Measurements from ENCODE around the gene CALHM6.

The CALHM6 gene

DNA sequence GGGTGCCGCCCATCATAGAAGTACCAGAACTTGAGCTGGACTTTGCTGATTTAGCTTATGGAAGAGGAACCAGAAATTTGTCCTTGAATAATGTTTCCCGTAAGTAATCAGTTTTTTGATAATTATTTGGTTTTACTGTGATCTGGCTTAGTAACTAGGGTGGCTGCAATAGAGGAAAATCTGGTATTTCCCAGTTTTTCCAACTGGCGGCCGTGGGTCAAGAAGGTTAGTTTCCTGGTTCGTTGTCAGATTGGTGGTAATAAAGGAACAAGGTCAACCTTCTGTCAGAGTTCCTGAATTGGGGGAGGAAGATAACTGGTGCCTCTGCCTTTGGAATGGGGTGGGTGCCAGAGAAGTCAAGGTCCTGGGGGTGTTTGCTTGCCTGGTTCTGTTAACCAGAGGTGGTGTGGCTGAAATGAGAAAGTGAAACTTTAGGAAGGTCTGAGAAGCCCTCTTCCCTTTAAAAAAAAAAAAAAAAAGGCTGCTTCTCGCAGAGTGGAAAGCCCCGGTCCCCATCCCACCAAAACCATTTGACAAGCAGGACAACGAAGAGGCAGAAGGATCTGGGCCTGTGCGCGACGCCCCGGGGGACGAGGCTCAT lies at the start of gene CALHM6:
TSS of gene CALHM6 (plus strand) at position 45 of the 601 bp plus-strand sequence. CDS start at position 600, 555 bp downstream.
- Mint-ChIP-seq H3K4me3 (peak within 1 kb of the TSS; percentile 79 to 89), H3K9me3 (no peaks in the 10 kb centered on the region), H3K27ac (peak within 1 kb of the TSS; percentile 93), H3K36me3 (no peaks in the 10 kb centered on the region), H3K27me3 (no peaks in the 10 kb centered on the region), H3K4me1 (peaks cover 19 to 42% of the 10 kb centered on the region in 2 donors)
- DNase-seq, result no peak
- ATAC-seq (replicated peaks), result peak; percentile 15 to 16

DNA sequence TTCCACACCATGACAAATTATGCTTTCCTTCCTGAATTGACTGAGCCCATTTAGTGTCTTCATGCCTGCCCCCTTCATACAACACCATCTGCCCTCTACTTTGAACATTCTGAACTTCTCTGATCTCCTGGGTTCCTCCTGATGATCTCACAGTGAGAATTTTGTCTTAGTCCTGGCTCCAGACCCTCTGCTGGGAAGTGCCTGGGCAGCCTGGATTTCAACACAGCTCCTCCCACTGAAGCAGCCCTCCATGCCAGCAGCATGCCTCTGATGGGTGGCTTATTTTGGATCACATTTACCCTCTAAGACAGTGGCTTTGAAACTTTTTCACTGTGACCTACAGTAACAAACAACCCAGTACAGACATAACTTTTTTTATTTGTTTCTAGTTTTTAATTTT lies 48.9 kb upstream of the CALHM6 start:
- ATAC-seq (replicated peaks) (no peak), DNase-seq (no peak)
- Mint-ChIP-seq H3K4me3 (no peak overlapping the region), H3K9me3 (no peaks in the 10 kb centered on the region), H3K36me3 (peaks cover 9 to 13% of the 10 kb centered on the region in 2 donors), H3K27ac (peak overlapping the region; percentile 52), H3K27me3 (no peaks in the 10 kb centered on the region), H3K4me1 (peaks cover 28 to 58% of the 10 kb centered on the region in 2 donors)

DNA sequence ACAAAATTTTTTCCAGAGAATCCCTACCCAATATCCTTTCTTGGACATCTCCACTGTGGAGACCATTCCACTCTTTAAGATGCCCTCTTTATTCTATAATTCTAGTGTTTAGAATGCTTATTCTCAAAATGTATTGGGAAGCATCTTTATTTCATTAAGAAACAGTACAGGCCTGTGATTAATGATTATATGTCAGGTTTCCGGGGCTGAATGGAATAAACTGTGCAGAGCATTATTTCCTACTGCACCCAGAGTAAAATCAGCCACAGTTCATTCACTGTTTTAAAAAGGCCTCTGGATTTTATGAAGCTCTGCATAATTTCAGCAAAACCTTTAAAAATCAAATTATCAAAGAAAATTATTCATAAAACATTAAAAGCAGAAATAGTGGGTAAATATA lies 47.8 kb upstream of the CALHM6 start:
- Mint-ChIP-seq H3K9me3 (no peaks in the 10 kb centered on the region), H3K27ac (no peak overlapping the region), H3K4me3 (no peak overlapping the region), H3K27me3 (no peaks in the 10 kb centered on the region), H3K36me3 (peaks cover 9 to 13% of the 10 kb centered on the region in 2 donors), H3K4me1 (peaks cover 27 to 47% of the 10 kb centered on the region in 2 donors)
- ATAC-seq (replicated peaks) (no peak), DNase-seq (no peak)

DNA sequence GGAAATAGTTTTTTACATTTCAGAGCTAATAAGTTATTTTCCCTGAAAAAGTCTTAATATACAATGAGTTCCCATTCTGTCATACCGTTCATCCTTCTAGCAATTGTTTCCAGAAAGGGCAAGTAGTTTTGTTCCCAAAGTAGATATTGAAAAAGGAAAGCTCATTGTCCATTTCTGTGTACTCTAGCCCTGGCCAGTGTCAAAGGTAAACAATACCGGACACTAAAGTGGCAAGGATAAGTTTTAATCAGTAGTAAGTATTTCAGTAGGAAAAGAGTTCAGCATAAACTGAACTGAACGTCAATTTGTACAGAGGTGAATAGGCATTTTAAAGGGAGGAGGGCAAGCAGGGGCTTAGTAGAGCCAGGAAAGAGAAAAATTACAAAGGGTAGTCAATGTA lies 43.5 kb upstream of the CALHM6 start:
- DNase-seq, result no peak
- no peak overlapping the region for H3K27ac Mint-ChIP-seq
- no peaks in the 10 kb centered on the region for H3K27me3 Mint-ChIP-seq
- H3K4me3 Mint-ChIP-seq, result no peak overlapping the region
- peaks cover 6 to 9% of the 10 kb centered on the region in 2 donors for H3K36me3 Mint-ChIP-seq
- no peaks in the 10 kb centered on the region for H3K9me3 Mint-ChIP-seq
- no peak for ATAC-seq (replicated peaks)
- H3K4me1 Mint-ChIP-seq, result peaks cover 10 to 18% of the 10 kb centered on the region in 2 donors

DNA sequence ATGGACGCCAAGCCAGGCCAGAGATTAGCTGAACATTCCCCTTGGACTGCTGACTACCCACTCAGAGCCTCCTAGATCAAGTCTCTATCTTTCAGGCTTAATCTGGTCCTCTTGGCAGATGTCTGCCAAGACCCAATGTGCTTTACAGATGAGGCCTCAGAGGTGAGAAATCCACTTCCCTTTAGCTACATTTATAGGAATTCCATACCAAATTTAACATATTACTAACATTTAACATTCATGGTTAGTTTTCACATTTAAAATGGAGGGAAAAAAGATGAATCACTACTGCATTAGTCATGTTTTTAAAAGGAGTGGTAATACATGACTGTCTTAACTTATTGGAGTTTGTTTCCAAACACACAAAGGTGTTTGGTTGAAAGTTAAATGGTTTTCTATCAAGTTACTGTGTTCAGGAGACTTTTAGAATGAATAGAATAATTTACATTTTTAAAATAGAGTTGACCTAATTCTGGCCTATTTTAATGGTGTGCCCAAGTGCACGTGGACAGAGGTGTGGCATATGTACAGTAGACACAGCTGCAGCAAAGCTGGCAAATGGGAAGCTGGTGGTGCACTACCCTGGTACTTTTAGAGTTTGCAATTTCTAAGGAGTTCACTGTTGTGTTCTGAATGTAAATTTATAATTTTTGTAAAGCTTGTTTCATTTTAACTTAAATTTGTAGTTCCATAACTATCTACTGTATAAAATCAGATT lies 41.9 kb upstream of the CALHM6 start:
- peaks cover 8 to 18% of the 10 kb centered on the region in 2 donors for H3K4me1 Mint-ChIP-seq
- no peak for DNase-seq
- no peak overlapping the region for H3K27ac Mint-ChIP-seq
- H3K9me3 Mint-ChIP-seq, result no peaks in the 10 kb centered on the region
- H3K36me3 Mint-ChIP-seq, result peaks cover 6 to 9% of the 10 kb centered on the region in 2 donors
- H3K4me3 Mint-ChIP-seq, result no peak overlapping the region
- H3K27me3 Mint-ChIP-seq, result no peaks in the 10 kb centered on the region
- ATAC-seq (replicated peaks), result no peak

DNA sequence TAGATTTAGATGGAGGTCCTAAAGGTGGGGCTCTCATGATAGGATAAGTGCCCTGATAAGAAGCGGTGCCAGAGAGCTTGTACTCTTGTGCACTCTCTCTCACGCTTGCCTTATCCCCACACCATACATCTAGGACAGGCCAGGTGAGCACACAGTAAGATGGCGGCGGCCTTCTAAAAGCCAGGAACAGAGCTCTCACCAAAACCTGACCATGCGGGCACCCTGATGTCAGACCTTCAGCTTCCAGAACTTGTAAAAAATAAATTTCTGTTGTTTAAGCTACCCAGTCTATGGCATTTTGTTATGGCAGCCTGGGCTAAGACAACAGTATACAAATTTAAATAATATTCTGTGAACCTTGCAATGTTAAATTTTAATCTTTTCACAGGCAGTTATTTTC lies 40.8 kb upstream of the CALHM6 start:
- Mint-ChIP-seq H3K4me1 (peaks cover 8 to 13% of the 10 kb centered on the region in 2 donors), H3K36me3 (peaks cover 3 to 4% of the 10 kb centered on the region in 2 donors), H3K9me3 (no peaks in the 10 kb centered on the region), H3K4me3 (no peak overlapping the region), H3K27ac (no peak overlapping the region), H3K27me3 (no peaks in the 10 kb centered on the region)
- no peak for DNase-seq
- ATAC-seq (replicated peaks), result no peak

DNA sequence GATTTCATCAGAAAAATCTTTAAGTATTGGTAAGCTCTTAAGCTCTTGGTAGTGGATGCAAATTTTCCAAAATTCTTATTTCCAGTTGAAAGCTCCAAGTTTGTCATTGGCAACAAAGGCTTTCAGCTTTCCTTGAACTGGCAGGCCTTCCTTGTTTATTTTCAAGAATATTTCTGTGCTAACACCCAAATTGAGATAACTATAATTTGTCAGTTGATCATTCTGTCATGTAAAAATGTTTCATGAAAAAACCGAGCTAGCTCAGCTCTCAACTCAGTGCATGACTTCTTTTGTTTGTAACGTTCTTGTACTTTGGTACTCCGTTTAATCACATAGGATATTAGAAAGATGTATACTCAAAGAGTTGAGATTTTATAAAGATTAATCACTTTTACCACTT lies 38.9 kb upstream of the CALHM6 start:
- H3K27me3 Mint-ChIP-seq, result no peaks in the 10 kb centered on the region
- H3K4me1 Mint-ChIP-seq, result peaks cover 5 to 8% of the 10 kb centered on the region in 2 donors
- no peak for ATAC-seq (replicated peaks)
- H3K27ac Mint-ChIP-seq, result no peak overlapping the region
- H3K9me3 Mint-ChIP-seq, result no peaks in the 10 kb centered on the region
- DNase-seq, result no peak
- no peak overlapping the region for H3K4me3 Mint-ChIP-seq
- peaks cover 0 to 7% of the 10 kb centered on the region in 2 donors for H3K36me3 Mint-ChIP-seq

DNA sequence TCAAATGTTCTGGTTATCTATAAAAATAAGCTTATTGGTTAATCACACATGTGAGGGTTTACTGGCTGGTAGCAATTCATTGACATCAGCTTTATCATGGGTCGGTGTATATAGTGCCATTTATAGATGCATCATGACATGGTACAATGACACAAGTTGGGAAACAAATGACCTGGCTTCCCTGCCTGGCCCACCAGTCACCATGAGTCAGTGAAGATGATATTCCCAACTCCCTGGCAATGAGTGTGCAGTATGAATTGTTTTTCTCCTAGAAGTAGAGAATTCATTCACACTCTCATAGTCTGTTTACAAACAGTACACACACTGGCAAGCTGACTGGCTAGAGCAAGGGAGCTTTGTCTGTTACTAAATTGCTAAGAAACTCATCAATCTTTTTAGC lies 37.2 kb upstream of the CALHM6 start:
- no peaks in the 10 kb centered on the region for H3K27me3 Mint-ChIP-seq
- no peak for DNase-seq
- H3K4me1 Mint-ChIP-seq, result peaks cover 0 to 2% of the 10 kb centered on the region in 2 donors
- ATAC-seq (replicated peaks), result no peak
- H3K9me3 Mint-ChIP-seq, result no peaks in the 10 kb centered on the region
- H3K36me3 Mint-ChIP-seq, result peaks cover 7 to 13% of the 10 kb centered on the region in 2 donors
- no peak overlapping the region for H3K27ac Mint-ChIP-seq
- H3K4me3 Mint-ChIP-seq, result no peak overlapping the region

DNA sequence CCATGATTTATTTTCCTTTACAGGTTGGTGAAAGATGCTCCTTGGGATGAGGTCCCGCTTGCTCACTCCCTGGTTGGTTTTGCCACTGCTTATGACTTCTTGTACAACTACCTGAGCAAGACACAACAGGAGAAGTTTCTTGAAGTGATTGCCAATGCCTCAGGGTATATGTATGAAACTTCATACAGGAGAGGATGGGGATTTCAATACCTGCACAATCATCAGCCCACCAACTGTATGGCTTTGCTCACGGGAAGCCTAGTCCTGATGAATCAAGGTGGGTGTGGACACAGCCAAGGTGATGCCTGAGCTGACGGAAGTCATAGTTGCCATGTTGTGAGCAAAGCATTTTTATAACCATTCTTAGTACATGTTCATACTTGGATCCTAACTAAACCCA lies 34.6 kb upstream of the CALHM6 start:
- Mint-ChIP-seq H3K9me3 (no peaks in the 10 kb centered on the region), H3K27me3 (no peaks in the 10 kb centered on the region), H3K36me3 (peaks cover 13 to 24% of the 10 kb centered on the region in 2 donors), H3K4me1 (no peaks in the 10 kb centered on the region), H3K4me3 (no peak overlapping the region), H3K27ac (no peak overlapping the region)
- ATAC-seq (replicated peaks), result no peak
- no peak for DNase-seq

DNA sequence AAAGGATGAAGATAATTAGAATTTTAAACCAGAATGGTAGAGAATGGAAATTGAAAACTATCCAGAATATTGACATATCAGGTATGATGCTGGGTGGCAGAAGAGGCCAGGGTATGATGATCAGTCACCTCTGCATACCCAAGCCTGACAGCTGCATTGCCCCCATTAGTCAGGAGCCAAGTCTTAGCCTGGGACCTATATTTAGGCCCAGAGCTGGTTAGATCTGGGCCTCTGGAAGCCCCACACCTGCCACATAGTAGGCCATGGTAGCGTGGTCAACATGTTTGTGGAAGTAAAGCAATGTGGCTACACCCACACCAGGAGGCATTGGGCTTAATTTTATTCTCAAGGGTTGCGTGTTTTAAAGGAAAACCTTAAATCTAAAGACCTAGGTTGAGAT lies 32.1 kb upstream of the CALHM6 start:
- Mint-ChIP-seq H3K4me1 (no peaks in the 10 kb centered on the region), H3K27me3 (no peaks in the 10 kb centered on the region), H3K27ac (no peak overlapping the region), H3K36me3 (peaks cover 19 to 29% of the 10 kb centered on the region in 2 donors), H3K4me3 (no peak overlapping the region), H3K9me3 (no peaks in the 10 kb centered on the region)
- ATAC-seq (replicated peaks) (no peak), DNase-seq (no peak)

- Mint-ChIP-seq H3K9me3 (no peaks in the 10 kb centered on the region), H3K36me3 (peaks cover 25 to 32% of the 10 kb centered on the region in 2 donors), H3K27ac (no peak overlapping the region), H3K27me3 (no peaks in the 10 kb centered on the region), H3K4me3 (no peak overlapping the region), H3K4me1 (peaks cover 0 to 5% of the 10 kb centered on the region in 2 donors)
- no peak for ATAC-seq (replicated peaks)
- no peak for DNase-seq
Measured at GRCh38 chr6:116430860-116431259, 30.3 kb upstream of the CALHM6 start.

DNA sequence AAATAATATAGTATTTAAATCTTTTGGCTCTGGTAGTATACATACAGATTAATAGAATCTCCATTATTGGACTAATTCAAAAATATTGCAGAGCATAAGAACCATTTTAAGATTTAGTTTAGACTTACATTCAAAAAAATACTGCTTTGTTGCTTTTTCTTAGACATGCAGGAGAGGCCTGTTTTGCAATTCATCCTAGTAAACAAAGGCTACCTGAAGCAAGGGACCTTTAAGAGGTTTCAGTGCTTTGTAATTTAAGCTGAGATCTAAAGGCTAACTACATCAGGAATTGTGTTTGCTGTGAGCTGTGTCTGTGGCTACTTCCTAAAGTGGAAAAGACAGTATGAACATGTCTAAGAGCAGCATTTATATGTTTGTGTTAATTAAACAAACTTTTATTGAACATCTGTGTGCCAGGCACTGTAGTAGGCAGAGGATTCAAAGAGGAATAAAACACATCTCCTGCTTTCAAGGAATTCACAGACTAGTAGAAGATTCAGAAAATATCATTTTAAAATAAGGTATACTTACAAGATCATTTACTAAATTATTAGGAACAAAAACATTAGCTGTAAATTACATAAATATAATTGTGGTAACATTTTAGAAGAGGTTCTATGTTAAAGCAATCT lies 29.1 kb upstream of the CALHM6 start:
- Mint-ChIP-seq H3K9me3 (no peaks in the 10 kb centered on the region), H3K4me3 (no peak overlapping the region), H3K27ac (no peak overlapping the region), H3K27me3 (no peaks in the 10 kb centered on the region), H3K4me1 (peaks cover 0 to 11% of the 10 kb centered on the region in 2 donors), H3K36me3 (peaks cover 24 to 40% of the 10 kb centered on the region in 2 donors)
- DNase-seq, result no peak
- ATAC-seq (replicated peaks), result no peak

DNA sequence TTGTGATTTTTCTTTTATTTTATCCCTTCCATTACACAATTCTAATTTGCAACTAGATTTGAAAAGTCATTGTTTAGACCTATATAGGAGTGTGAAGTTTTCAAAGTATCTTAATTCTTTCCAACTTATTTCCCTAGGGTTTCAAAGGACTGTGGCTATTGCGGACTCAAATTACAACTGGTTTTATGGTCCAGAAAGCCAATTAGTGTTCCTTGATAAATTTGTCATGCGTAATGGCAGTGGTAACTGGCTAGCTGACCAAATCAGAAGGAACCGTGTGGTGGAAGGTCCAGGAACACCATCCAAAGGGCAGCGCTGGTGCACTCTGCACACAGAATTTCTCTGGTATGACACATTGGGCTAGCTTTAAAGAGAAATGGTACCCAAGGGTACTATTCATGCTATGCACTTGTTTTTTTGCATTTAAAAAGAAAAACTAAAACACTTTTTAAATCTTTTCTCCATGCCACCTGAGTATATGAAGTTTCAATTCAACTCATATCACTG lies 27.9 kb upstream of the CALHM6 start:
- H3K27ac Mint-ChIP-seq, result no peak overlapping the region
- H3K4me1 Mint-ChIP-seq, result peaks cover 0 to 15% of the 10 kb centered on the region in 2 donors
- H3K9me3 Mint-ChIP-seq, result no peaks in the 10 kb centered on the region
- H3K36me3 Mint-ChIP-seq, result peaks cover 25 to 34% of the 10 kb centered on the region in 2 donors
- H3K4me3 Mint-ChIP-seq, result no peak overlapping the region
- no peak for DNase-seq
- ATAC-seq (replicated peaks), result no peak
- no peaks in the 10 kb centered on the region for H3K27me3 Mint-ChIP-seq

- Mint-ChIP-seq H3K27ac (no peak overlapping the region), H3K27me3 (no peaks in the 10 kb centered on the region), H3K9me3 (no peaks in the 10 kb centered on the region), H3K4me3 (no peak overlapping the region), H3K4me1 (peaks cover 1 to 20% of the 10 kb centered on the region in 2 donors), H3K36me3 (peaks cover 25 to 26% of the 10 kb centered on the region in 2 donors)
- ATAC-seq (replicated peaks) (no peak), DNase-seq (no peak)
Measured at GRCh38 chr6:116434056-116434725, 27.0 kb upstream of the CALHM6 start.
